ENCODE measurements around the gene OR10P1.
"Not testable (repeated sequence)": the region's sequence is repeated elsewhere in the genome, so short reads cannot be mapped to it uniquely, and the experiment has no call there.

OR10P1 gene, protein sequence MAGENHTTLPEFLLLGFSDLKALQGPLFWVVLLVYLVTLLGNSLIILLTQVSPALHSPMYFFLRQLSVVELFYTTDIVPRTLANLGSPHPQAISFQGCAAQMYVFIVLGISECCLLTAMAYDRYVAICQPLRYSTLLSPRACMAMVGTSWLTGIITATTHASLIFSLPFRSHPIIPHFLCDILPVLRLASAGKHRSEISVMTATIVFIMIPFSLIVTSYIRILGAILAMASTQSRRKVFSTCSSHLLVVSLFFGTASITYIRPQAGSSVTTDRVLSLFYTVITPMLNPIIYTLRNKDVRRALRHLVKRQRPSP

DNA sequence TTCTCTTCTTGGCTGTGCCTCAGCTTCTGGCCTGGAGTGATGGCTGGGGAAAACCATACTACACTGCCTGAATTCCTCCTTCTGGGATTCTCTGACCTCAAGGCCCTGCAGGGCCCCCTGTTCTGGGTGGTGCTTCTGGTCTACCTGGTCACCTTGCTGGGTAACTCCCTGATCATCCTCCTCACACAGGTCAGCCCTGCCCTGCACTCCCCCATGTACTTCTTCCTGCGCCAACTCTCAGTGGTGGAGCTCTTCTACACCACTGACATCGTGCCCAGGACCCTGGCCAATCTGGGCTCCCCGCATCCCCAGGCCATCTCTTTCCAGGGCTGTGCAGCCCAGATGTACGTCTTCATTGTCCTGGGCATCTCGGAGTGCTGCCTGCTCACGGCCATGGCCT lies at the start of gene OR10P1:
TSS of gene OR10P1 (plus strand) at position 40 of the 400 bp plus-strand sequence. CDS start at position 40, 0 bp downstream.
- DNase-seq: no peak
- in situ Hi-C loops (cut with HindIII; ENCODE audit: low pct_ligation_motif_present, low pct_unique_long_range_greater_than_20kb, low sequenced_read_pairs): no loop called here

DNA sequence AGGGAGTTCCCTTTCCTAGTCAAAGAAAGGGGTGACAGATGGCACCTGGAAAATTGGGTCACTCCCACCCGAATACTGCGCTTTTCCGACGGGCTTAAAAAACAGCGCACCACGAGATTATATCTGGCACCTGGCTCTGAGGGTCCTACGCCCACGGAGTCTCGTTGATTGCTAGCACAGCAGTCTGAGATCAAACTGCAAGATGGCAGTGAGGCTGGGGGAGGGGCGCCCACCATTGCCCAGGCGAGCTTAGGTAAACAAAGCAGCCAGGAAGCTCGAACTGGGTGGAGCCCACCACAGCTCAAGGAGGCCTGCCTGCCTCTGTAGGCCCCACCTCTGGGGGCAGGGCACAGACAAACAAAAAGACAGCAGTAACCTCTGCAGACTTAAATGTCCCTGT lies 46.5 kb upstream of the OR10P1 start:
- DNase-seq; in situ Hi-C loops (cut with HindIII; ENCODE audit: low pct_ligation_motif_present, low pct_unique_long_range_greater_than_20kb, low sequenced_read_pairs): not testable (repeated sequence)

DNA sequence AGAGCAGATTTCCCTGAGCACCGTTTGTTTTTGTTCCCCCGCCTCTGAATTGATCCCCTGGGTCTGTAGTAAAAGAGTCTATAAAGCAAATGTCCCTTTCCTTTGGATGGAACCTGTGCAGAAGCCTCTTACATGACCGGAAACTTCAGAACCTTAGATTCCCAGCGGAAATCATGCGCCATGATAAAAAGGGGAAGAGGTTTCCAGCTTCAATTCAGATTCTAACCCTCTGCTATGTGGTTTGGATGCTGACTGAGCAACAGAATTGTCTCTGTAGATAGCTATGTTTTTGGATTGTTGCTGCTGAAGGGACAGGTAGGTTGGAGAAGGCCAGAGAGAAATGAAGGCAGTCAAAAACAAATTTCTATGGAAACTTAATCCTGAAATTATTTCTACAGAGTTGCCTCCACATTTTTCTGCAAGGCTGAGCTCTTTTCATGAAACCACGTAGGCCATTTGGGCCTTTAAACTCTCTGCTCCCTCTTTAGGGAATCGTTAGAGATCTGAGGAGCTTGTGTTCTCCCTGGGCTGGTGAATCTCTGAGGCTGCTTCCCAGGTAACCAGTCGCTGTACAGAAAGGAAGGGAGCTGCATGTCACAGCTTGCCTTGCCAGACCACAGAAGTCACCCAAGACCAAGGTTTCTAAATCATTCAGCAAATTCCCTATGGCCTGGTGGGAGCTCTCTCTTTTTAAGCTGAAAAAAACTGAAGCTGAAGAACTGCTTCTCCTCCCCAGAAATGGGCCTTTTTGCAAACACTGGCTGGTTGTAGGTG lies 28.7 kb upstream of the OR10P1 start:
- DNase-seq: no peak
- in situ Hi-C loops (cut with HindIII; ENCODE audit: low pct_ligation_motif_present, low pct_unique_long_range_greater_than_20kb, low sequenced_read_pairs): no loop called here

DNA sequence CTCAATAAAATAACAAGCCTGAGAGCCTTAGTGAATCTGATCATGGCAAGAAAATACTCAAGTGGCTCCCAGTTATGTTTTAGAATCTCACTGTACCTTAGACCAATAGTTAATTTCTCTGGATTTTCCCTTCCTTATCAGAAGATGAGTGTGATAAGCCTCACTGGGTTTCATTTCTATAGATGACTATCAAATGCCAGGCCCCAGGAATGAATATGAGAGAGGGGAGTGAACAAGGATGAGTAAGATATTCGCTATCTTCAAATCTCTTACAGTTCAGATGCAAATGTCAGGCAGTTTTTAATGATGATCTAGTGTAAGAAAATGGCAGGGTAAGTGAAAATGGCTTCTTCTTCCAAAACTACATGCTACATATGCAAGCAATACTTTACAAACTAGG lies 26.1 kb upstream of the OR10P1 start:
- in situ Hi-C loops (cut with HindIII; ENCODE audit: low pct_ligation_motif_present, low pct_unique_long_range_greater_than_20kb, low sequenced_read_pairs): no loop called here
- DNase-seq: no peak

DNA sequence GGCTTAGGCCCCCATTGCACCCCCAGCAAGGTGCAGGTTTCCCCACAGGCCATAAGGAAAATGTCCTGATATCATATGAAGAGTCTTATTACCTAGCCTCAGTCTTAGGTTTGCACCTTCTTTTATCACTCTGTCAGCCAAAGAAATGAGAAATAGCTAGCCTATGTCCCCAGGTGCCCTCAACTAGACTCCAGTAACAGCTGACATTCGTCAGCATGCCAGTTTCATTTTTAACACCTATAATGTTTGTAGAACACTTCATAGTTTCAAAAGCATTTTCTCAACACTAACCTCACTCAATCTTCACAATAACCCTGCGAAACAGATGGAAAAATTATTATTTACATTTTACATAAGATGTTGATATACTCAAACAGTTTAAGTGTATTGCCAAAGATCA lies 24.0 kb upstream of the OR10P1 start:
- in situ Hi-C loops (cut with HindIII; ENCODE audit: low pct_ligation_motif_present, low pct_unique_long_range_greater_than_20kb, low sequenced_read_pairs): no loop called here

DNA sequence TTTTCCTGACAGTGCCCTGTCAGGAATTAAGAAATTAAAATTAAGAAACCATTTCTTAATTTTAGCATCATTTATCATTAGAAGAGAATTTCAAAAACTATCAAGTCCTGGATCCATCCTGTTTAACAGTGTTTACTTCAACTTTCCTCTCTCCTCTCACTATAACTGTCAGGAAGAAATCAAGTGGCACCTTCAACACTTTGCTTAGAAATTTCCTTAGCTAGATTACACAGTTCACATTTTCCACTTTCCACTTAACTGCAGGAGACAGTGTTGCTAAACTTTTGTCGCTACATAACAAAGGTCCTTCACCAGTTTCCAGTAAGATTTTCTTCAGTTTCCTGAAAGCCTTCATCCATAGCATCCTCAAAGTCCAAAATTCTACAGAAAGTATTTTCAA lies 21.9 kb upstream of the OR10P1 start:
- no peak for DNase-seq
- in situ Hi-C loops (cut with HindIII; ENCODE audit: low pct_ligation_motif_present, low pct_unique_long_range_greater_than_20kb, low sequenced_read_pairs): no loop called here

More for the DNA sequence above, 24.0 kb upstream of the OR10P1 start:
- no peak for DNase-seq

DNA sequence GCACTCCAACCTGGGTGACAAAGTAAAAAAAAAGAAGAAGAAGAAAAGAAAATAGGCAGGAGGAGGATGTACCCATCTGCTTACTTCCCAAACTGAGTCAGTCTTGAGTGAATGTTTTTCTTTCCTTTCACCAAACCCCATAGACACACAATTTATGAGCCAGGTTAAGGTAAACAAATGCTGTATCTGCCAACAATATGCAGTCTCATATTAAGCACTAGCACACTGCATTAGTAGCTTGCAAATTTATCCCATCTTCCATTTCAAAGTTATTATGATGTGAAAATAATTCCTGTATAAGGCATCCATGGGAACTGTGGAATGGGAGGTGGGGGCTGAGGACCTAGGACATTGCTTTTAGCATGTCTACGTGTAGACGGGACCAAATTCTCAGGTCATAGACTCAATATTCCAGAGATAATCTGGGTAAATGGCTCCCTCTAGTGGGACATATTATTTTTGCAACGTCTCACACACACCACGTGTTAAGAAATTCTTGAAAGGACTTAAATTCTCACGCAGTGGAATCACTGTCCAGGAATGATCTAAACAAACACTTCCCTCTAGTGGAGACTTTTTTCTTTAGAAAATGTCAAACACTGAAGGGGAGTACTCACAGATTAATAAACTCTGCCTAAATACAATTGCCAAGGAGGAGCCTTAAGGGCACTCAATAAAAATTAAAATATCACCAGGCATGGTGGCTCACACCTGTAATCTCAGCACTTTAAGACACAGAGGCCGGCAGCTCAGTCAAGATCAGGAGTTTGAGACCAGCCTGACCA lies 17.1 kb upstream of the OR10P1 start:
- DNase-seq: peak; percentile 99
- in situ Hi-C loops (cut with HindIII; ENCODE audit: low pct_ligation_motif_present, low pct_unique_long_range_greater_than_20kb, low sequenced_read_pairs): no loop called here

DNA sequence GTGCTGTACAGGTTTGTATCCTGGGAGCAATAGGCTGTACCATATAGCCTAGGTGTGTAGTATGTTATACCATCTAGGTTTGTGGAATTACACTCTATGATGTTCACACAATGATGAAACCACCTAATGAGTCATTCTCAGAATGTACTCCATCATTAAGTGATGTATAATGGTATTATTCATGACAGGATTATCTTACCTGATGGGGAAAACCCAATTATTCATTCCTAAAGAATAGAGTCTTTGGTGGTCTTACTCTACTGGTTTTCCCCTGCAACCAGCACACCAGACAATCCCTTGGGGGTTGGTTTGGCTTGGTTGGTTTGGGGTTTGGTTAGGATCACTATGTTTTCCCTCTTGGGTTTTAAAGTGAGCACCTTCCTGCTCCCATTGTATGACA lies 12.6 kb upstream of the OR10P1 start:
- in situ Hi-C loops (cut with HindIII; ENCODE audit: low pct_ligation_motif_present, low pct_unique_long_range_greater_than_20kb, low sequenced_read_pairs): no loop called here
- no peak for DNase-seq

DNA sequence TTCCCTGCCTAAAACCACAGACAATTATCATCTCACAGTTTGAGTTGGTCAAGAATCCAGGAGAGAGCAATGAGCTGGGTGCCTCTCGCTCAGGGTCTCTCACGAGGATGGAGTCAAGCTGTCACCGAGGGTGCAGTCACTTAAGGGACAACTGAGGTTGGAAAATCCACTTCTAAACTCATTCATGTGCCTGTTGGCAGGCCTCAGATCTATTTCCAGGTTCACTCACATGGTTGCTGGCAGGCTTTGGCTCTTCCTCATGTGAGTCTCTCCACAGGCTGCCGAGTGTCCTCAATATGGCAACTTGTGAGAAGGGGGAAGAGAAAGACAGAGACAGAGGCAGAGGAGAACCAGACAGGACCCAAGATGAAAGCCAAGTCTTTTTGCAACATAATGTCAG lies 10.5 kb upstream of the OR10P1 start:
- in situ Hi-C loops (cut with HindIII; ENCODE audit: low pct_ligation_motif_present, low pct_unique_long_range_greater_than_20kb, low sequenced_read_pairs): no loop called here
- no peak for DNase-seq

DNA sequence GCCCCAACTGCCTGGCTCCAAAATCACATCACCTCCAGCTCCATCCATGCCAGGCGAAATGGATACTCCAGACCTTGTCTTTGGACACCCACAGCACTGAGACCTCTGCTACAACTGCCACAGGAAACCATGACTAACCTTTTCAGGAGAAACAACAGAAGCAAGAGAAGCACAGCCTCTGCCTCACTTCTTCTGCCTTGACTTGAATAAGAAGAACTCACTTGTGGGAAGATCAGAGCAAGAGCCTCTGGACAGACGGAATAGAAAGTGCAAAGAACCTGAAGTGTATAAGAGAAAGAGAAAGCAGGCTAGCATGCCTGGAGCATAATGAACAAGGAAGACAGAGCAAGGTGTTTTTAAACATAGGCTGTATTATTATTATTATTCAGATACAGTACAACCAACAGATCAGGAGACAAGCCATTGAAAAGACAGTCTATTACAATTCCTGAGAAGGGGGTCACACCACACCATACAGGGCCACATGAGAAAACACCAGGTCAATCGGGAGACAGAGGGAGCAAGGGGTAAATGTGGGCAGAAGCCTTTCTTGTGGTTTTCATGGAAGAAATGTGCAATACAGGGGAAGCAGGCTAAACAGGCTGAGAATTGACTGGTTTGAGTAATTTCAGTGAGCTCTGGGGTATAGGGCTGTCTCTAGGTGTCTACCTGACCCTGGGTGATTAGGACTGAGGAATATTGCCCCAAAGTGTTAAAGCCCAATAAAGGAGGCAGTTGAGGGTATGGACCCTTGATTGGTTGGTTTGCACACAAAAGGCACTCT lies 7.4 kb upstream of the OR10P1 start:
- in situ Hi-C loops (cut with HindIII; ENCODE audit: low pct_ligation_motif_present, low pct_unique_long_range_greater_than_20kb, low sequenced_read_pairs): no loop called here

DNA sequence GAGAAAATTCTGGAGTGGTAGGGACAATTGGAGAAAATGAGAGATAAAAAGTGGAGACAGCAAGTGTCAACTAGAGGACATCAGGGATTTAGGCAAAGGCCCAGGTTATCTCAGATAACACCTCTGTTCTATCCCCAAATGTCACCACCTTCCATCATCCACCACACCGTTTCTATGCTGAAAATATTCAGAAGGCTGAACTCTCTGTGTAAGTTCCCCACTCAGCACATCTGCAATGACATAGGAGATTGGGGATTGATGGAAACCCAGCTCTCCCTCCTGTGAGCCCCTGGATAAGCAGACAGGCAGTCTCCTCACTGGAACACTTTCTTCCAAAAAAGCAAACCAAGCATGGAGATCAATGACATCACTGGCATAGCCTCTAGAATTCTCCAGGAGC lies 5.6 kb upstream of the OR10P1 start:
- in situ Hi-C loops (cut with HindIII; ENCODE audit: low pct_ligation_motif_present, low pct_unique_long_range_greater_than_20kb, low sequenced_read_pairs): no loop called here
- DNase-seq: no peak

More for the DNA sequence above, 7.4 kb upstream of the OR10P1 start:
- DNase-seq: no peak

DNA sequence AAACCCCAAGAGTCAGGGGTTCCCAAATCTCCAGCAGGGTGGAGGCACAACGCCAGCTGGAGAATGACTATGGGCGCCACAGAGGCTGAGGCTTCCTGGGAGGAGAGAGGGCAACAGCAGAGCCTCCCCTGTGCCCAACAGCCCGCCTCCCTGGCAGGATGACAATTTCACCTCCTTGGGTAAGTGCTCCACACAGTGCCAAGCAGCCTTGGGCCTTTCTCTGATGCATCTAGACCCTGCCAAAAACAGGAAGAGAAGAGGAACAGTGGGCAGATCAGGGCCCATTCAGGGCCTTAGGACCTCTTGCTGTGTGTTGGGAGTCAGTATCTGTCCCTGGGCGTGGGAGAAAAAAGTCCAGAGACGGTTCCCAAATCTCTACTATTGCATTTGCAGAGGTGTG lies 5.0 kb upstream of the OR10P1 start:
- in situ Hi-C loops (cut with HindIII; ENCODE audit: low pct_ligation_motif_present, low pct_unique_long_range_greater_than_20kb, low sequenced_read_pairs): no loop called here
- no peak for DNase-seq

DNA sequence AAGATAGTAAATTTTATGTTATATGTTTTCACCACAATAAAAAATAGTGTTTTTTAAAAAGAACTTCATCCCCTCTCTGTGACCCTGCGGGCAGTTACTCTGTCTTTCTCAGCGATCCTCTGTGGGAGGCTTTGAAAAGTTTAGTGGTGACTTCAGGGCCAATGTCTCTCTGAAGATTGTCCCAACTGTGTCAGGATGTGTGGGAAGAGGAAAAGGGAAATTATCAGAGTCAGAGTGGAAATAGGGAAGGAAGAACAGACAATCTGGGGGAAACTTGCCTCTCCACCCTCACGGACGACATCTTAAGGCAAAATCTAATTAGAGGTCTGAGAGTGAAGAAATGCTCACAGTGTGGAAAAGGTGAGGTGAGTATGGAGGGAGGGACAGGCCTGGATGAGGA lies 3.5 kb upstream of the OR10P1 start:
- DNase-seq: no peak
- in situ Hi-C loops (cut with HindIII; ENCODE audit: low pct_ligation_motif_present, low pct_unique_long_range_greater_than_20kb, low sequenced_read_pairs): no loop called here

DNA sequence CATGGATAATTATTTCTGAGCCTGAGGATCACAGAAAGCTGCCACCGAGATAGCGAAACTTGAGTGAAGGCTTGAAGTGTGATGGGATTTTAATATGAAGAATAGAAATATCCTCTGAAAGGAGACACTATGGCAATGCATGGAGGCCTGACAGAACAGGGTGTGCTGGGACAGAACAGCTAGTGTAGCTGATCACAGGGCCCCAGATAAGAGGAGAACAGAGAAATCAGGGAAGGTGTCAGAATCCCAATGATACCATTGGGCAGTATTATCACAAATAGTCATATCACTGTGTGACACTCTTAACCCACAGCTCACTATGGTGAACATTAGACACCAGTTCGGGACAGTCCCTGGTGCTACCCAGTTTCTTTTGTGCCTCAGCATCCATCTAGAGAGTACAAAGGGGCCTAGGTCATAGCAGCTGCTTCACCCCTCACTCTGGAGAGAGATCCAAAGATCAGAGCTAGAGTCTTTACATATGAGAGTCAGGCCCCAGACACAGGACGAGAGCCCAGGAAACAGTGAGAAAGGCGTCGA lies 506 bp upstream of the OR10P1 start:
- in situ Hi-C loops (cut with HindIII; ENCODE audit: low pct_ligation_motif_present, low pct_unique_long_range_greater_than_20kb, low sequenced_read_pairs): no loop called here
- DNase-seq: no peak

DNA sequence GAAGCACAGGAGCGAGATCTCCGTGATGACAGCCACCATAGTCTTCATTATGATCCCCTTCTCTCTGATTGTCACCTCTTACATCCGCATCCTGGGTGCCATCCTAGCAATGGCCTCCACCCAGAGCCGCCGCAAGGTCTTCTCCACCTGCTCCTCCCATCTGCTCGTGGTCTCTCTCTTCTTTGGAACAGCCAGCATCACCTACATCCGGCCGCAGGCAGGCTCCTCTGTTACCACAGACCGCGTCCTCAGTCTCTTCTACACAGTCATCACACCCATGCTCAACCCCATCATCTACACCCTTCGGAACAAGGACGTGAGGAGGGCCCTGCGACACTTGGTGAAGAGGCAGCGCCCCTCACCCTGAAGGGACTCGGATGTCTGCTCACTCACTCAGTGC lies 775 bp downstream of the OR10P1 start:
- no peak for DNase-seq
- in situ Hi-C loops (cut with HindIII; ENCODE audit: low pct_ligation_motif_present, low pct_unique_long_range_greater_than_20kb, low sequenced_read_pairs): no loop called here

DNA sequence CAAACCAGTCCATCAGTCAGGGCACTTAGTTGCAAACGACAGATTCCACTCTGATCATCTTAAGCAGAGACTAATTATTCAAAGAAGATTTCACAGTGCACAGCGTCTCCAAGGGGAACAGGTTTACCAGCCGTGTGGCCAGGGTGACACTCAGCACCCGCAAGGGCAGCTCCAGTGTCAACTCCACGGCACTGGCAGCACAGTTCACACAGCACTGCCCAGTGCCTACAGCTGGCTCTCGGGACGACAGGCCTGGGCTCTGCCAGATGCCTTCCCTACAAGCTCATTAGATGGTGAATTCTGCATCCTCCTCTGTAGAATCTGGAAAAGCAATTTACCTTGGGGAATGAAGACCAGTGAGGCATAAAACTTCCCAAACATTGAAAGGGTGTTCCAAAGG lies 4.9 kb downstream of the OR10P1 start:
- in situ Hi-C loops (cut with HindIII; ENCODE audit: low pct_ligation_motif_present, low pct_unique_long_range_greater_than_20kb, low sequenced_read_pairs): no loop called here
- no peak for DNase-seq

DNA sequence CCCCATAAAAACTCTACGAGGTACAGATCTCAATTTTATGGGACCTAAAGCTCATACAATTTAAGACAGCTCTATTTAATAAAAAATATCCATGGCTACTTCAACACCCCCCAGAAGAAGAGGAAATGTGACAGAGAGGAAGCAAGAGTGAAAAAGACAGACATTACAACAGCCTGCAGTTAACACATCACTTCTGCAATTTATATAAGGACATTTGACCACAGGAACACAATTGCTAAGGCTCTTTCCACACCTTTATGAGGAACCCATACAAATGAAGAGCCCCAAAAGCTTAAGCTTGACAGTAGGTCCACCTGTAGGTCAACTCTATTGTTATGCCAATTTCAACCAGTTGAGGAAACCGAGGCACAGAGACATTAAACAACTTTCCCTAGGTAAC lies 5.6 kb downstream of the OR10P1 start:
- no peak for DNase-seq
- in situ Hi-C loops (cut with HindIII; ENCODE audit: low pct_ligation_motif_present, low pct_unique_long_range_greater_than_20kb, low sequenced_read_pairs): no loop called here

DNA sequence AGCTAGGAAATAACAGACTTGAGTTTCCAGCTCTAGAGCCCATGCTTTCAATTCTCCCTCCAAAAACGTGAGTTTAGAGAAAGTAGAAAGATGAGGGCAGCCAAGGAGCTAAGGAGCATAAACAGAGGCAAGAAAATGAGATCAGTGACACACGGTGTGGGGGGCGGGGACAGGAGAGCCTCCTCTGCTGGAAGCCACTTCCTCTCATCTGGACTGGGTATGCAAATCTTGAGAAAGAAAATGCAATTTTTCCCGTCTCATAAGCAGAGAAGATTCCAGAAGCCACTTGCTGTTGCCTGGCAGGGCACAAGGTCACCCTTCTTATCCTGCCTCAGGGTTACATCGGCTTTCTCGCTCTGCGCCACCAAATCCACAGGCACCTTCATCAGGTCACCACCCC lies 6.0 kb downstream of the OR10P1 start:
- in situ Hi-C loops (cut with HindIII; ENCODE audit: low pct_ligation_motif_present, low pct_unique_long_range_greater_than_20kb, low sequenced_read_pairs): no loop called here

More for the DNA sequence above, 6.0 kb downstream of the OR10P1 start:
- DNase-seq: no peak
